CMK (cell line): Measurements from ENCODE around the gene FNDC4.

Experiments
- DNase-seq: peaks from one replicate; pipeline ENCODE4 v3.0.0-alpha.2; 2010; ENCODE audit warnings: low read depth

The FNDC4 gene

DNA sequence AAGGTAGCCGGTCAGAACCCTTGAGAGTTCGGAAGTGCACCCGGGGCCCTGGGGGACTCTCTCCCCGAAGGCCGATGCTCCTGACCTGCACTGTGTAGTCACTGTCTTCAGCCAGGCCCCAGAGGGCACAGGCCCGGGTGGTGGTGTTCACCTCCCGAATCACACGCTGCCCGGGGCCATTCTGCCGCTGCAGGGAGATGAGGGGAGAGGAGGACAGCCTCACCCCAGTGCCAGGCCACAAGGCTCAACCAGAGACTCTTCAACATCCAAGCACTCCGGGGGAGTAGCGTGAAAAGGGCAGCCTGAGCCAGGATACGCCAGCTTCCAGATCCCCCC, 1.1 kb downstream of the FNDC4 start:
- DNase-seq, result no peak

DNA sequence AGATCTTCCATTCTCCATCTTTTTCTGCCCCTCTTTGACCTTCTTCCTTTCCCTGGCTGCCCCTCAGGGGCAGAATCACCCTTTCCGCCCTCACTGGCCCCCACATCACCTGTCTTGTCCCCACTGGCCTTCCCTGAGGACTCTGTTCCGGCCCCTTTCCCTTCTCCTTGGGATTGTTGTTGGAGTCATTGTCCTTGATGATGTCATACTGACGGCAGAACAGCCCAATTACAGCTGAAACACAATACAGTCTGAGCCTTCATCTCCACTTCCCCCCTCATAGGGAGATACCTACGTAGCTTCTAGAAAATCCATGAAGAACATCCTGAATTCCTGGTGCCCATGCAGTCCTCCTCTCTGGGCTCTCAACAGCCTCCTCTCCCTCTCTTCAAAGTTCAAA, 2.4 kb downstream of the FNDC4 start:
- no peak for DNase-seq

DNA sequence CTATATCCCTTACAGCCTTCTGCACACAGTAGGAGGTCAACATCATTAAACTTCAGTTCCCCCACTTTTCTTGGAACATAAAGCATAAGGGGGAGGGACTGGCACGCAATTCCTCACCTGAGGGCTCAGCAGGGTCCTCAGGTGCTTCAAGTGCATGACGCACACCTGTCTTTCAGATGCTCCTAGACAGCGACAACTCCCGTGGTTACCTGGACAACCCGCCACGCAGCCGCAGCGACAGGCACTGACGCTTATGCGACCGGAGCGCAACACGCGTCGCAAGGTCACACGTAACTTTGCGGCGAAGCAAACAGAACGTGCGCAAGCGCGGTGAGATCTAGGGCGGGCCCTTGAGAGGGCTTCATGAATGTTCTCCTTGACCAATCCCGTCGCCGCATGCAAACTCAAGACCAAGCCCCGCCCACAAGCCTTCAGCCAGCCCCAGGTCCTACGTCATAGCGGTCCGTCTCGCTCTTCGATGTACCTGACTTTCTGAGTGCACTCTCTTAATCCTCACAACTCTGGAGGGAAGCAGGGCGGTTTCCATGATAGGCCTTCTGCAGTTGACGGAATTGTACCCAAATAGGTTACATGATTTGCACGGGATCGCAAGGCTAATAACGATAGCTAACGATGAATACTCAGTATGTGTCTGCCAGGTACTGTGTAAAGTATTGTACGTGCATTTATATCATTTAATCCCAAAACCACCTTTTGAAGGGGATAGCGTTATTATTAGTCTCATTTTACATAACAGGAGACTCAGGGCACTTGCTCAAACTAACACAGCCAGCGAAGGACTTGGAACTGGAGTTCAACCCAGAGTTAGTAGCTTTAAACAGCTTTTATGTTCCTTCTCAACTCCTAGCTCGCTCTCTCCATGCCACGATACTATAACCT, 5.3 kb downstream of the FNDC4 start, which contains the start of gene IFT172:
Gene IFT172, minus strand, starts transcription at position 246 of the 900 bp plus-strand sequence. Its CDS starts 90 bp downstream, at position 156.
- peak; percentile 100 for DNase-seq

DNA sequence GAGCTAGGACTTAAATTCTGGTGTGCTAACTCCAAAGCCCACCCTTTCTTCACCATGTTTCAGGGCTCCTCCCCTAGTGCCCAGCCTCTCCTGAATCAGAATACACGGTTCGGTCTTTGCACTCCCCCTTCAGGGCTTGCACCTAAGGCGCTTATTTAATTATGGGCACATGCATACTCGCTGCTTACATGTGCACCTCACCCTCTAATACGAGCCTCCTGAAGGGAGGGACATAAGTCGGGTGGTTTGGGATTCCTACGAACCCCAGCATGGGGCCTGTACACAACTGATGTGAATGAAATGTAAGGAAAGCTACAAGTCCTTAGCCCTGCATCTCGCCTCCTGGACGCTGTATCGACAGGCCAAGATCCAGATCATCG, 5.9 kb downstream of the FNDC4 start:
- no peak for DNase-seq

DNA sequence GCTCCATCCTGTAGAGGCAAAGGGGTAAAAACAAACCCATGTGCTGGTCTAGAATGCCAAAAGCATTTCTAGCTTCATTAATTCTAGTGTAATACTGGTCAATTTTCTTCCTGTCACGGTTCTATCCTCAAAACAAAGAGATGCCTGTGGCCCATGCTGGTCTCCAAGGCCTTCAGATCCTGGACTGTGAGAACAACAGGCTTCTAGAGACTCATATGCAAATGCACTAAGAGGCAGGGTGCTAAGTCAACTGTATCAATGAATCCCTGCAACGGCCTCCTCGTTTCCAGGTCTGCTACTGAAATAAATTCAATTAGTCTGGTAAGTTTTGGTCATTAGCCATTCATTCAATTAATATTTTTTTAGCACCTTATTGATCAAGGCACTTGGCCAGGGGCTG, 9.5 kb downstream of the FNDC4 start:
- no peak for DNase-seq

DNA sequence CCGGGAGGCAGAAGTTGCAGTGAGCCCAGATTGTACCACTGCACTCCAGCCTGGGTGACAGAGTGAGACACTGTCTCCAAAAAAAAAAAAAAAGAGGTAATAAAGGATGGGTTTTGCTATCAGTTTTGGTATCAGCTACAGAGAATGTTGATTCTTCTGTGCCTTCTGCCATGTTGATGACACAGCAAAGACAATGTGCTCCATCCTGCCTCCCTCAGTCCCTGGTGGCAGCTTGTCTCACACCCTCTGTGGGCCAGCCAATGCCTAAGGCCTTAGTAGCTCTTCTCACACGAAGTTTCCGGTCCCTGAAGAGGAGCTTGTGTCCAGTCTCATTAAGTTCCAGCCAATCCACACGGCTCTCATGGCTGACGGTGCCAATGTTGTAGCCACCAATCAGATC, 23.0 kb downstream of the FNDC4 start:
- no peak for DNase-seq

DNA sequence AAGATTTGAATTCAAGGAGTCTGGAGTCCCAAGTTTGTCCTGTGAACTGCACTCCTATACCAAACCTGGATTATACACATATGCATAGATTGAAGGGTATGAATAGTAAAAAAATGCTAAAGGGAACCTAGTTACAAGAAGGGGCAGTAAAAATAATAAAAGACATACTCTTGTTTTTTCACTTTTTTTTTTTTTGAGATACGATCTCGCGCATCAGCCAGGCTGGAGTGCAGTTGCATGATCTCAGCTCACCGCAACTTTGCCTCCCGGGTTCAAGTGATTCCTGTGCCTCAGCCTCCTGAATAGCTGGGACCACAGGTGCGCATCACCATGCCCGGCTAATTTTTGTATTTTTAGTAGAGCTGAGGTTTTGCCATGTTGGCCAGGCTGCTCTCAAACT, 30.6 kb downstream of the FNDC4 start:
- DNase-seq, result no peak

DNA sequence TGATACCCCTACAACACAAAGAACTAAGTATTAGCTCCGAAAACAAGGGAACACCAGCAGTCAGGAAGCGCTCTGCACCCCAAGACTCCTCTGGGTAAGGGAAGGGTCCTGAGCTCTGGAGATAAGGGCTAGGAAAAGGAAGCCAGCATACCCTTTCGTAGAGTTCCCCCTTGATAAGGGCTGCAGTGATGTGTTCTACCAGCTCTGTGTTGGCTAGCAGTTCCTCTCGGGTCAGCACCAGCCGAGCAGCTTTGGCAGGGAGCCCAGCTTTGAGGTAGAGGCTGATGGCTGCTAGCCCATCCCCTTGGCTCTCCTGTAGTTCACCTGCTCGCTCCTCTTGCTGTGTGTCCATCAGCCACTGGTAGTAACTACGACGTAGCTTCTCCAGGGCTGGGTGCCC, 33.9 kb downstream of the FNDC4 start:
- DNase-seq, result peak; percentile 89

DNA sequence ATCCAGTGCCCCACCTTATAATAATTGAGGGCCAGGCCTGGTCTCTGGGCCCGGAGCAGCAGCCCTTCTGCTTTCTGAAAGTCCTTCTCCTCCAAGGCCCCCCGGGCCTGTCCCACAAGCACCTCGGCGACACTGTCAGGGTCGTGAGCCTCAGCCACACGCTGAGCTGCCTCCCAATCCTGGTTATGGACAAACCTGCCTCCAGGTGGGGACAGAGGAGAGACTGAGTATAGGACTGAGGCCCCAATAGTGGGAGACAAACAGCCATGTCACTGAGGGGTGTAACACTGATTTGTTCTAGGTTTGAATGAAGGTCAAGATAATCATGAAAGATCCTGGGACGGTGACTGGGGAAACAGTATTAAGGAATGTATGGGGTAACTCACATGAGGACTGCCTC, 41.0 kb downstream of the FNDC4 start:
- no peak for DNase-seq

DNA sequence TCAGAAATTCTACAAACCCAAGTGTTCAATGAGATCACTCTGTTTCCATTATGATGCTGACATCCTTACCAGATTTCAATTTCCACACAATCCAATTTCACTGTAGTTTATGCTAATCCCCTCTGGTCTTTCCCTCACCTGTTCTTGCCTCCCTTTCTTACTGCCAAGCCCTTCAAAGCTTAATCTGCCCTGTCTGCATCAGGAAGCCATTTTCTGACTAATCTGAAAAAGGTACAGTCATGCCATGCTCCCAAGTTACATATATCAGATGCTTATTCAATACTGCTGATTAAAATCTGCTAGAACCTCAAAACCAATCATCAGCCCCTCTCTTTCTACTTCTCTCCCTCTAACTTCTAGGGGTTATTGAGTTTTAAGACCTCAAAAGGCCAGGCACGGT, 43.9 kb downstream of the FNDC4 start:
- no peak for DNase-seq

DNA sequence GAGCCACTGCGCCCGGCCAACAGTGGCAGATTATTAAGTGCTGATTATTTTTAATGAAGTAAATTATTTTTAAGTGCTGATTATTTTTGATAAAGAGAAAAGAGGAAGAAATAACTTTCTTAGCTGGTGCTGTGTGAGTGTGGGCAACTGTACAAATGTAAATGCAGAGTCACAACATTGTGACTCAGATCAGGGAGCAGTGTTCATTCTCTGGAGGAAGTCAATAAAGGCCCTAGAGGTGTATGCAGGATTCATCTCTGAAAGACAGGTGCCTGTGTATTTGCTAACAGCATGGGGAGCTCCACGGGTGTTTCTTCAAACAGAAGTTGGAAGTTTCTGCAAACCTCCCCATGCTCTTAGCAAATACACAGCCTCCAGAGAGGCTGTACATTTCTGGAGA, 46.6 kb downstream of the FNDC4 start:
- DNase-seq, result no peak

DNA sequence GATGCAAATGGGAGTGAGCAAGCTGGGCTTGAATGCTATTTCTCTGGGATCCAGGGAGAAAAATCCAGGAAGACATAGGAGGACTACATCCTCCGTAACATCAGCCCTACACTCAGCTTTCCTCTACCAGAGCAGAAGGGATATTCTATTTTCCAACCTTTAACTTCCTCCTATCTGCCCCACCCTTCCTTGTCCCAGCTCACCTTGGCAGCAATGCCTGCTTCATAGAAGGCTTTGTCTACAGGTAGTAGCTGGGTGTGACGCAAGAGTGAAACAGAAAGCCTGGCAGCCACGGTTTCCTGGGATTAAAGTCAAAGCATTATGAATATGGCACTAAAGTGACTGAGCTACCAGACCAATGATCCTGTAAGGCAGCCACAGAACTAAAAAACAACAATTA, 48.9 kb downstream of the FNDC4 start:
- no peak for DNase-seq

DNA sequence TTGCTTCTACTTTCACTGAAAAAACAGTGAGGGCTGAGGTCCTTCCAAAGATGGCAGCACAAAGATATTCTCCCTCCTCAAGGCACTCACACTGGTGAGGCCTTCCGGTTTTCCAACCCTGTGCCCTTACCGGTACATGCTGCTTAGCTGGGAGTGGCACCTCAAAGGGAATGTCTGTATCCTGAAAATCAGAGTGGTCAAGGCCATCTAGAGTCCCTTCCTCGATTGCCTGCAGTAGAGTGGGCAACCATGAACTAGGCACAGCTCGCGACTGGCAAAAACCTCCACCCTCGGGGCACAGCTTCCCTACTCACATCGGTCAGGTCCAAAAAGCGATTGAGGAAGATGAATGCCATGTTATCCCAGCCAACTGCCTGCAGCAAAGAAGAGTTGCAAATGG, 49.4 kb downstream of the FNDC4 start:
- DNase-seq, result no peak

DNA sequence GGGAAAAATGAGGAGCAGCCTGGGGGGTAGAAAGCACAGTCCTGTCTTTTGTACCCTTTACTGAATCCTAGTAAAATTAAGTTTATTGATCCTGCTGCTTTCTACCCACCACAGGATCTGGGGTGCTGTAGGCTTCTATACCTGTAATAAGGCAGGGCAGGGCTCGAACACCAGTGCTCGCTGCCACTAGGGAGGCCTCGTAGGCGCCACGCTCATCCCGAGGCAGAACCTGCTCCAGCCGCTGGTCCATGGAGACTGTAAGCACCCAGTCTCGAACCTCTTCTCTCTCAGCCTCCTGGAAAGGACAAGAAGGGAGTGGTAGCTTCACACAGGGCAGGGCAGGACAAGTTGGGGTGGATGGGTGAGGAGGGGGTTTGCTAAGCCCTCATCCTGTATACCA, 49.8 kb downstream of the FNDC4 start:
- no peak for DNase-seq

DNA sequence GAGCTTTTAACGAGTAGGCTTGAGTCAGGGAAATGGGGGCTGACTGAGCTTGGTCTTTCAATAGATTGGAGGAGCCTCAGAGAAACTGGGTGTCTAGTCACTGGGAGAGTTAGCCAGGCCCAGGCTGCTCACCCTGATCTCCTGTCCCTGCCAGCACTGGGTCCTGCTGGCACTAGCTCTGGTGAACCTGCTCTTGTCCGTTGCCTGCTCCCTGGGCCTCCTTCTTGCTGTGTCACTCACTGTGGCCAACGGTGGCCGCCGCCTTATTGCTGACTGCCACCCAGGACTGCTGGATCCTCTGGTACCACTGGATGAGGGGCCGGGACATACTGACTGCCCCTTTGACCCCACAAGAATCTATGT, 52.1 kb downstream of the FNDC4 start:
- no peak for DNase-seq

DNA sequence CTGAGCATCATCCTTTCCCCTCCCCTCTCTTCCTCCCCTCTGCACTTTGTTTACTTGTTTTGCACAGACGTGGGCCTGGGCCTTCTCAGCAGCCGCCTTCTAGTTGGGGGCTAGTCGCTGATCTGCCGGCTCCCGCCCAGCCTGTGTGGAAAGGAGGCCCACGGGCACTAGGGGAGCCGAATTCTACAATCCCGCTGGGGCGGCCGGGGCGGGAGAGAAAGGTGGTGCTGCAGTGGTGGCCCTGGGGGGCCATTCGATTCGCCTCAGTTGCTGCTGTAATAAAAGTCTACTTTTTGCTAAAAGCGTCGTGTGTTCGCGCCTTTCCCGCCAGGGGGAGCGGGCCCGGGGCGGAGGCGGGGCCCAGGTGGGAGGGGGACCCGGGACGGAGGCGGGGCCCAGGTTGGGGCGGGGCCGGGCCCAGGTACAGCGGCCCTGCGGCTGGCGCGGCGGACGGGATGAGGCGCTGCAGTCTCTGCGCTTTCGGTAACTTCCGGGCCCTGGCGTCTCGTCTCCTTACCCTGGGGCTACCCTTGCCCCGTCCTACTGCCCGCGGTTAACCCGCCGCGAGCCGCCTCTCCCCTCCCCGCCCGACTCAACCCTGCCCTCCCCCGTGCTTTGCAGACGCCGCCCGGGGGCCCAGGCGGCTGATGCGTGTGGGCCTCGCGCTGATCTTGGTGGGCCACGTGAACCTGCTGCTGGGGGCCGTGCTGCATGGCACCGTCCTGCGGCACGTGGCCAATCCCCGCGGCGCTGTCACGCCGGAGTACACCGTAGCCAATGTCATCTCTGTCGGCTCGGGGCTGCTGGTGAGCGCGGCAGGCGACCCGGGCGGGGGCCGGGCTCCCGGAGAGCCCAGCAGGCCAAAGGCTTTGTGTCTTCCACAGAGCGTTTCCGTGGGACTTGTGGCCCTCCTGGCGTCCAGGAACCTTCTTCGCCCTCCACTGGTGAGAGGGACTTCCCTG, 52.8 kb downstream of the FNDC4 start, which contains the start of gene KRTCAP3:
Gene KRTCAP3, plus strand, starts transcription at position 424 of the 962 bp plus-strand sequence. Its CDS starts 32 bp downstream, at position 456.
- no peak for DNase-seq
